Measurements from ENCODE around the gene CUX1.

Gene CUX1

GRCh38 chr7:101940830-101941229 is 123.4 kb downstream of the CUX1 start:
- DNase-seq, result no peak

- no peak for DNase-seq
Measured at GRCh38 chr7:101941481-101942383, 124.3 kb downstream of the CUX1 start.

GRCh38 chr7:101942603-101943210 is 125.3 kb downstream of the CUX1 start:
- no peak for DNase-seq

- no peak for DNase-seq
Measured at GRCh38 chr7:101943306-101943705, 125.9 kb downstream of the CUX1 start.

- DNase-seq, result no peak
Measured at GRCh38 chr7:101943889-101944600, 126.6 kb downstream of the CUX1 start.

- no peak for DNase-seq
Measured at GRCh38 chr7:101944611-101945010, 127.2 kb downstream of the CUX1 start.

- no peak for DNase-seq
Measured at GRCh38 chr7:101945034-101945758, 127.8 kb downstream of the CUX1 start.

GRCh38 chr7:101947899-101948298 is 130.5 kb downstream of the CUX1 start:
- DNase-seq, result no peak

- DNase-seq, result no peak
Measured at GRCh38 chr7:101948650-101949049, 131.2 kb downstream of the CUX1 start.

GRCh38 chr7:101950450-101951119 is 133.2 kb downstream of the CUX1 start:
- DNase-seq, result no peak

- no peak for DNase-seq
Measured at GRCh38 chr7:101951757-101952156, 134.3 kb downstream of the CUX1 start.

- DNase-seq, result peak; percentile 18
Measured at GRCh38 chr7:101952355-101953247, 135.2 kb downstream of the CUX1 start.

GRCh38 chr7:101953248-101953819 is 135.9 kb downstream of the CUX1 start:
- peak; percentile 71 for DNase-seq

- DNase-seq, result peak; percentile 8
Measured at GRCh38 chr7:101954499-101954898, 137.1 kb downstream of the CUX1 start.

- DNase-seq, result no peak
Measured at GRCh38 chr7:101956130-101956529, 138.7 kb downstream of the CUX1 start.

GRCh38 chr7:101957744-101958525 is 140.5 kb downstream of the CUX1 start:
- peak; percentile 12 for DNase-seq

GRCh38 chr7:101959342-101959741 is 141.9 kb downstream of the CUX1 start:
- DNase-seq, result no peak

GRCh38 chr7:101959829-101960228 is 142.4 kb downstream of the CUX1 start:
- DNase-seq, result no peak

GRCh38 chr7:101960323-101960722 is 142.9 kb downstream of the CUX1 start:
- DNase-seq, result no peak

Data from activated CD4-positive, alpha-beta T cell treated with anti-CD3 and anti-CD28 coated beads, Interleukin-10, Interleukin-2, amounts not matched to agents 100 ng/mL and 50 ng/mL, durations not matched to agents 16 hours and 8 hours (primary cell).